T-helper 2 cell treated with Interferon-gamma antibody and Interleukin-4, amounts not matched to agents 5 μg/mL and 100 μg/mL, for 36 hours (primary cell): ENCODE measurements around the gene LGI2.
"Not testable (repeated sequence)": the region's sequence is repeated elsewhere in the genome, so short reads cannot be mapped to it uniquely, and the experiment has no call there.

Experiments used
- DNase-seq: peaks from one replicate; pipeline ENCODE4 v3.0.0; 2021; ENCODE audit warnings: low spot score
- H3K27ac Mint-ChIP-seq: one replicate; pipeline ENCODE4 v1.8.0; 2021; ENCODE audit warnings: mild to moderate bottlenecking, mixed read lengths
- H3K27me3 Mint-ChIP-seq: one replicate; pipeline ENCODE4 v1.8.0; 2021; ENCODE audit warnings: low read depth, mixed read lengths
- H3K36me3 Mint-ChIP-seq: one replicate; pipeline ENCODE4 v1.8.0; 2021; ENCODE audit warnings: low read depth, mixed read lengths
- H3K4me1 Mint-ChIP-seq: one replicate; pipeline ENCODE4 v1.8.0; 2021; ENCODE audit warnings: low read depth, mixed read lengths
- H3K4me3 Mint-ChIP-seq: one replicate; pipeline ENCODE4 v1.8.0; 2022; ENCODE audit warnings: mild to moderate bottlenecking, moderate library complexity, mixed read lengths
- H3K9me3 Mint-ChIP-seq: one replicate; pipeline ENCODE4 v1.8.0; 2021; ENCODE audit warnings: mixed read lengths

Gene LGI2

GRCh38 chr4:25030277-25031076, at the start of gene LGI2:
TSS of gene LGI2 (minus strand) at chr4:25030946. CDS start at chr4:25030693, 253 bp downstream.
- Mint-ChIP-seq H3K27ac (no peak within 1 kb of the TSS), H3K4me3 (no peak within 1 kb of the TSS)

GRCh38 chr4:25078523-25078922, 47.8 kb upstream of the LGI2 start:
- no peak overlapping the region for H3K4me3 Mint-ChIP-seq
- no peak for DNase-seq
- H3K4me1 Mint-ChIP-seq, result no peaks in the 10 kb centered on the region
- no peaks in the 10 kb centered on the region for H3K9me3 Mint-ChIP-seq
- H3K36me3 Mint-ChIP-seq, result no peaks in the 10 kb centered on the region
- peaks cover 3% of the 10 kb centered on the region for H3K27me3 Mint-ChIP-seq
- H3K27ac Mint-ChIP-seq, result no peak overlapping the region

More at GRCh38 chr4:25030277-25031076, at the start of gene LGI2:
- H3K27me3 Mint-ChIP-seq, result peaks cover 75% of the 10 kb centered on the region
- no peak for DNase-seq
- H3K36me3 Mint-ChIP-seq, result no peaks in the 10 kb centered on the region
- H3K4me1 Mint-ChIP-seq, result no peaks in the 10 kb centered on the region
- no peaks in the 10 kb centered on the region for H3K9me3 Mint-ChIP-seq

- no peak overlapping the region for H3K4me3 Mint-ChIP-seq
- no peaks in the 10 kb centered on the region for H3K36me3 Mint-ChIP-seq
- H3K9me3 Mint-ChIP-seq, result no peaks in the 10 kb centered on the region
- no peaks in the 10 kb centered on the region for H3K4me1 Mint-ChIP-seq
- H3K27me3 Mint-ChIP-seq, result peaks cover 3% of the 10 kb centered on the region
- DNase-seq, result no peak
- H3K27ac Mint-ChIP-seq, result no peak overlapping the region
These were observed 46.1 kb upstream of the LGI2 start for GRCh38 chr4:25076625-25077398.

- no peak overlapping the region for H3K4me3 Mint-ChIP-seq
- no peak overlapping the region for H3K27ac Mint-ChIP-seq
These were observed 45.1 kb upstream of the LGI2 start for GRCh38 chr4:25075851-25076250.

GRCh38 chr4:25075129-25075528, 44.4 kb upstream of the LGI2 start:
- H3K9me3 Mint-ChIP-seq, result no peaks in the 10 kb centered on the region
- DNase-seq, result no peak
- no peaks in the 10 kb centered on the region for H3K36me3 Mint-ChIP-seq
- H3K27me3 Mint-ChIP-seq, result peaks cover 3% of the 10 kb centered on the region
- H3K27ac Mint-ChIP-seq, result no peak overlapping the region
- no peak overlapping the region for H3K4me3 Mint-ChIP-seq
- H3K4me1 Mint-ChIP-seq, result no peaks in the 10 kb centered on the region

More at GRCh38 chr4:25075851-25076250, 45.1 kb upstream of the LGI2 start:
- H3K9me3 Mint-ChIP-seq, result no peaks in the 10 kb centered on the region
- H3K4me1 Mint-ChIP-seq, result no peaks in the 10 kb centered on the region
- H3K27me3 Mint-ChIP-seq, result peaks cover 3% of the 10 kb centered on the region
- no peak for DNase-seq
- no peaks in the 10 kb centered on the region for H3K36me3 Mint-ChIP-seq

GRCh38 chr4:25070545-25070944, 39.8 kb upstream of the LGI2 start:
- H3K4me3 Mint-ChIP-seq, result no peak overlapping the region
- H3K36me3 Mint-ChIP-seq, result no peaks in the 10 kb centered on the region
- H3K9me3 Mint-ChIP-seq, result no peaks in the 10 kb centered on the region
- no peaks in the 10 kb centered on the region for H3K4me1 Mint-ChIP-seq
- no peak overlapping the region for H3K27ac Mint-ChIP-seq
- DNase-seq, result no peak
- H3K27me3 Mint-ChIP-seq, result no peaks in the 10 kb centered on the region

- Mint-ChIP-seq H3K36me3 (no peaks in the 10 kb centered on the region), H3K4me1 (no peaks in the 10 kb centered on the region), H3K27me3 (no peaks in the 10 kb centered on the region), H3K4me3 (no peak overlapping the region), H3K9me3 (no peaks in the 10 kb centered on the region), H3K27ac (no peak overlapping the region)
- DNase-seq, result no peak
These were observed 38.3 kb upstream of the LGI2 start for GRCh38 chr4:25069014-25069413.

GRCh38 chr4:25068386-25068785, 37.6 kb upstream of the LGI2 start:
- no peak for DNase-seq
- Mint-ChIP-seq H3K4me3 (no peak overlapping the region), H3K4me1 (no peaks in the 10 kb centered on the region), H3K9me3 (no peaks in the 10 kb centered on the region), H3K27ac (no peak overlapping the region), H3K36me3 (no peaks in the 10 kb centered on the region), H3K27me3 (no peaks in the 10 kb centered on the region)

- Mint-ChIP-seq H3K27ac (no peak overlapping the region), H3K27me3 (peaks cover 3% of the 10 kb centered on the region), H3K9me3 (no peaks in the 10 kb centered on the region), H3K4me3 (no peak overlapping the region), H3K4me1 (no peaks in the 10 kb centered on the region), H3K36me3 (no peaks in the 10 kb centered on the region)
- no peak for DNase-seq
These were observed 35.3 kb upstream of the LGI2 start for GRCh38 chr4:25065932-25066590.

GRCh38 chr4:25065431-25065858, 34.7 kb upstream of the LGI2 start:
- DNase-seq, result no peak
- Mint-ChIP-seq H3K27ac (no peak overlapping the region), H3K36me3 (no peaks in the 10 kb centered on the region), H3K9me3 (no peaks in the 10 kb centered on the region), H3K4me1 (no peaks in the 10 kb centered on the region), H3K27me3 (peaks cover 3% of the 10 kb centered on the region), H3K4me3 (no peak overlapping the region)

- DNase-seq, H3K9me3 Mint-ChIP-seq, H3K4me3 Mint-ChIP-seq, H3K27me3 Mint-ChIP-seq, H3K36me3 Mint-ChIP-seq, H3K27ac Mint-ChIP-seq, H3K4me1 Mint-ChIP-seq: not testable (repeated sequence)
These were observed 33.7 kb upstream of the LGI2 start for GRCh38 chr4:25064447-25064846.

- DNase-seq, result no peak
- Mint-ChIP-seq H3K4me3 (no peak overlapping the region), H3K27me3 (peaks cover 6% of the 10 kb centered on the region), H3K4me1 (no peaks in the 10 kb centered on the region), H3K36me3 (no peaks in the 10 kb centered on the region), H3K27ac (no peak overlapping the region), H3K9me3 (no peaks in the 10 kb centered on the region)
These were observed 32.4 kb upstream of the LGI2 start for GRCh38 chr4:25063116-25063515.

GRCh38 chr4:25062098-25062497, 31.4 kb upstream of the LGI2 start:
- H3K9me3 Mint-ChIP-seq, result no peaks in the 10 kb centered on the region
- H3K4me3 Mint-ChIP-seq, result no peak overlapping the region
- H3K27me3 Mint-ChIP-seq, result peaks cover 7% of the 10 kb centered on the region
- no peaks in the 10 kb centered on the region for H3K4me1 Mint-ChIP-seq
- DNase-seq, result no peak
- H3K27ac Mint-ChIP-seq, result no peak overlapping the region
- H3K36me3 Mint-ChIP-seq, result no peaks in the 10 kb centered on the region

GRCh38 chr4:25061602-25062001, 30.9 kb upstream of the LGI2 start:
- Mint-ChIP-seq H3K4me1 (no peaks in the 10 kb centered on the region), H3K36me3 (no peaks in the 10 kb centered on the region), H3K27me3 (peaks cover 10% of the 10 kb centered on the region)

More at GRCh38 chr4:25061602-25062001, 30.9 kb upstream of the LGI2 start:
- Mint-ChIP-seq H3K27ac (no peak overlapping the region), H3K4me3 (no peak overlapping the region), H3K9me3 (no peaks in the 10 kb centered on the region)
- no peak for DNase-seq
